H1 (cell line): Measurements from ENCODE around the gene MOK. TPM values are rescaled to one million over a fixed set of nuclear protein-coding genes. Genes with fewer than 3 reads are reported as not detected.
A peak's percentile ranks its signal among the peaks of the same experiment; 100 is the strongest.

Source experiments
- CTCF ChIA-PET: fragments of 300-600 bp; sonication (Branson Sonifier 250); formaldehyde crosslinking; loops from one replicate; lab custom pipeline; 2021; ENCODE audit not compliant: partially characterized antibody; lab: Charles Lee
- POLR2A ChIA-PET: fragments of 300-600 bp; sonication (Branson Sonifier 250); formaldehyde crosslinking; loops from one replicate; lab custom pipeline; 2021; ENCODE audit warnings: inconsistent platforms; ENCODE audit not compliant: partially characterized antibody; lab: Charles Lee
- DNase-seq, 2 experiments: peaks; one replicate each; pipeline versions ENCODE4 v3.0.0 to v3.0.0-alpha.2; 2010 to 2022; ENCODE audit warnings: low spot score in 2 of 2, low read depth in 1 of 2, mixed read lengths in 1 of 2
- FAIRE-seq: peaks from 2 replicates; lab custom pipeline; 2011; peaks lifted over from hg19 to GRCh38; lab: Jason Lieb, UNC
- H2AFZ ChIP-seq: 2 replicates; pipeline ENCODE4 v1.8.1; 2012; ENCODE audit warnings: low read length, inconsistent platforms
- H2AK5ac ChIP-seq: 2 replicates; pipeline ENCODE4 v1.6.1; 2013; ENCODE audit warnings: low read depth, low read length
- H2BK120ac ChIP-seq: replicated peaks from 2 replicates; pipeline ENCODE3; 2013; ENCODE audit warnings: low read depth, low read length, inconsistent platforms
- H2BK12ac ChIP-seq: 2 replicates; pipeline ENCODE4 v1.6.1; 2013; ENCODE audit warnings: low read depth, low read length
- H2BK15ac ChIP-seq: 2 replicates; pipeline ENCODE4 v1.6.1; 2013; ENCODE audit warnings: low read length
- H2BK20ac ChIP-seq: 2 replicates; pipeline ENCODE4 v1.6.1; 2013; ENCODE audit warnings: low read length
- H2BK5ac ChIP-seq: 2 replicates; pipeline ENCODE4 v1.6.1; 2013; ENCODE audit warnings: low read depth, low read length
- H3K14ac ChIP-seq: 2 replicates; pipeline ENCODE4 v1.6.1; 2013; ENCODE audit warnings: inconsistent platforms; ENCODE audit not compliant: insufficient read length
- H3K18ac ChIP-seq: 2 replicates; pipeline ENCODE4 v1.6.1; 2013; ENCODE audit warnings: low read length; ENCODE audit errors: extremely low read depth
- H3K23ac ChIP-seq: 2 replicates; pipeline ENCODE4 v1.6.1; 2013; ENCODE audit warnings: inconsistent platforms; ENCODE audit not compliant: insufficient read length
- H3K23me2 ChIP-seq: 2 replicates; pipeline ENCODE4 v1.6.1; 2013; ENCODE audit warnings: low read depth, low read length
- H3K27ac ChIP-seq: 2 replicates; pipeline ENCODE4 v1.6.1; 2011; ENCODE audit warnings: low read depth, low read length, inconsistent platforms
- H3K27me3 ChIP-seq, 4 experiments: replicated peaks in 1 of 4; 1 replicate in 1 of 4; 2 replicates in 3 of 4; pipeline versions ENCODE4 v1.6.1 to v1.8.1; 2011 to 2013; ENCODE audit warnings: low read length in 3 of 4, mild to moderate bottlenecking in 3 of 4, inconsistent platforms in 2 of 4, mixed read lengths in 2 of 4, moderate library complexity in 1 of 4; ENCODE audit not compliant: control insufficient read depth in 3 of 4, insufficient read depth in 3 of 4; ENCODE audit errors: extremely low read depth in 1 of 4
- H3K36me3 ChIP-seq, 4 experiments: 2 replicates each; pipeline versions ENCODE4 v1.6.1 to v1.8.1; 2011 to 2013; ENCODE audit warnings: mild to moderate bottlenecking in 4 of 4, low read length in 3 of 4, moderate library complexity in 2 of 4, control low read depth in 1 of 4, inconsistent platforms in 1 of 4; ENCODE audit not compliant: insufficient read depth in 4 of 4, control insufficient read depth in 2 of 4
- H3K4ac ChIP-seq: replicated peaks from 2 replicates; pipeline ENCODE3; 2013; ENCODE audit warnings: low read length, low read depth, mixed read lengths, inconsistent platforms; ENCODE audit not compliant: insufficient read length
- H3K4me1 ChIP-seq, 4 experiments: replicated peaks in 1 of 4; 1 replicate in 1 of 4; 2 replicates in 3 of 4; pipeline versions ENCODE4 v1.6.1 to v1.8.1; 2011 to 2013; ENCODE audit warnings: low read length in 3 of 4, inconsistent platforms in 2 of 4, mixed read lengths in 1 of 4; ENCODE audit not compliant: insufficient read depth in 4 of 4, control insufficient read depth in 3 of 4
- H3K4me2 ChIP-seq, 2 experiments: 2 replicates each; pipeline versions ENCODE4 v1.6.1 to v1.8.1; 2011 to 2013; ENCODE audit warnings: low read depth in 2 of 2, low read length in 2 of 2, control low read depth in 1 of 2, inconsistent platforms in 1 of 2, mild to moderate bottlenecking in 1 of 2; ENCODE audit not compliant: insufficient read depth in 1 of 2
- H3K4me3 ChIP-seq, 4 experiments: fragments of 200-600, 300-600 bp in 1 of 4; sonication (generic), shearing (Covaris generic), sonication (Bioruptor Twin) in 1 of 4; 2 replicates each; pipeline versions ENCODE4 v1.5.1 to v1.8.1; 2011 to 2016; ENCODE audit warnings: low read length in 4 of 4, low read depth in 3 of 4, control low read depth in 2 of 4, inconsistent platforms in 2 of 4, mild to moderate bottlenecking in 2 of 4, mixed read lengths in 1 of 4, moderate library complexity in 1 of 4; ENCODE audit not compliant: insufficient read depth in 2 of 4; ENCODE audit errors: extremely low read depth in 1 of 4
- H3K56ac ChIP-seq: replicated peaks from 2 replicates; pipeline ENCODE3; 2013; ENCODE audit warnings: low read depth, mild to moderate bottlenecking, mixed read lengths, low read length, inconsistent platforms; ENCODE audit not compliant: insufficient read length
- H3K79me1 ChIP-seq: 2 replicates; pipeline ENCODE4 v1.6.1; 2013; ENCODE audit warnings: low read depth, low read length, control low read depth
- H3K79me2 ChIP-seq, 2 experiments: 2 replicates each; pipeline versions ENCODE4 v1.6.1 to v1.8.1; 2012 to 2013; ENCODE audit warnings: low read length in 2 of 2, mild to moderate bottlenecking in 2 of 2, inconsistent platforms in 1 of 2; ENCODE audit not compliant: insufficient read depth in 2 of 2, control insufficient read depth in 1 of 2
- H3K9ac ChIP-seq, 4 experiments: replicated peaks in 1 of 4; 1 replicate in 1 of 4; 2 replicates in 3 of 4; pipeline versions ENCODE4 v1.6.1 to v1.8.1; 2011 to 2013; ENCODE audit warnings: low read depth in 3 of 4, low read length in 3 of 4, control low read depth in 2 of 4, mild to moderate bottlenecking in 2 of 4, moderate library complexity in 2 of 4, inconsistent platforms in 1 of 4; ENCODE audit errors: extremely low read depth in 1 of 4
- H3K9me3 ChIP-seq, 2 experiments: 2 replicates each; pipeline versions ENCODE4 v1.6.1 to v1.8.1; 2012 to 2013; ENCODE audit warnings: mild to moderate bottlenecking in 2 of 2, moderate library complexity in 2 of 2, control low read depth in 1 of 2, inconsistent platforms in 1 of 2, low read depth in 1 of 2, low read length in 1 of 2, mixed read lengths in 1 of 2; ENCODE audit not compliant: insufficient read depth in 2 of 2
- H4K20me1 ChIP-seq, 2 experiments: replicated peaks in 1 of 2; 2 replicates each; pipeline versions ENCODE3 to v1.8.1; 2011 to 2013; ENCODE audit warnings: inconsistent platforms in 2 of 2, low read length in 2 of 2, mild to moderate bottlenecking in 1 of 2; ENCODE audit not compliant: insufficient read depth in 2 of 2, control insufficient read depth in 1 of 2
- H4K5ac ChIP-seq: 2 replicates; pipeline ENCODE4 v1.6.1; 2013; ENCODE audit warnings: low read length, low read depth, mixed read lengths, inconsistent platforms; ENCODE audit not compliant: insufficient read length
- H4K8ac ChIP-seq: 2 replicates; pipeline ENCODE4 v1.8.0; 2013; ENCODE audit warnings: mild to moderate bottlenecking, moderate library complexity, low read length, inconsistent platforms; ENCODE audit not compliant: insufficient read depth; ENCODE audit errors: extremely low read depth
- H4K91ac ChIP-seq: replicated peaks from 2 replicates; pipeline ENCODE3; 2013; ENCODE audit warnings: low read length, mixed read lengths, inconsistent platforms; ENCODE audit not compliant: insufficient read length
- JUND ChIP-seq: IDR thresholded peaks from 2 replicates; pipeline ENCODE4 v1.6.1; 2011; ENCODE audit warnings: mild to moderate bottlenecking, improper control_type of control experiment, low read length
- POLR2AphosphoS5 ChIP-seq: IDR thresholded peaks from 2 replicates; pipeline ENCODE4 v1.6.1; 2011; ENCODE audit warnings: low read depth, low read length
- RAD21 ChIP-seq, 2 experiments: IDR thresholded peaks in 1 of 2; conservative IDR thresholded peaks in 1 of 2; 2 replicates each; pipeline ENCODE4 v1.6.1; 2011; ENCODE audit warnings: low read depth in 2 of 2, low read length in 2 of 2, improper control_type of control experiment in 1 of 2, inconsistent platforms in 1 of 2, mild to moderate bottlenecking in 1 of 2, moderate library complexity in 1 of 2
- SIN3A ChIP-seq, 2 experiments: IDR thresholded peaks in 1 of 2; conservative IDR thresholded peaks in 1 of 2; 2 replicates each; pipeline ENCODE4 v1.6.1; 2011 to 2012; ENCODE audit warnings: low read length in 2 of 2, improper control_type of control experiment in 1 of 2, low read depth in 1 of 2, mild to moderate bottlenecking in 1 of 2
- SIRT6 ChIP-seq: IDR thresholded peaks from one replicate; pipeline ENCODE4 v1.7.1; 2012; ENCODE audit warnings: low read length, inconsistent platforms
- TBP ChIP-seq: IDR thresholded peaks from 2 replicates; pipeline ENCODE4 v1.6.1; 2011; ENCODE audit warnings: low read depth, low read length, improper control_type of control experiment
- WGBS, 2 experiments: shearing (Covaris generic) in 1 of 2; methylation state at CpG; one replicate each; pipeline versions ENCODE4 v1.1.6 to v1.1.7; 2013 to 2015; ENCODE audit warnings: low lambda C conversion rate in 2 of 2, mixed read lengths in 2 of 2, inconsistent platforms in 1 of 2, low coverage in 1 of 2, missing lambda C conversion rate in 1 of 2; ENCODE audit not compliant: insufficient replicate concordance in 2 of 2, insufficient coverage in 1 of 2, insufficient read length in 1 of 2; ENCODE audit errors: extremely low coverage in 1 of 2, missing lambda C conversion rate in 1 of 2; 5-methylcytosine and 5-hydroxymethylcytosine counted together
- polyA plus RNA-seq, 7 experiments: library from polyadenylated mRNA; depleted of rRNA in 3 of 7; stranded (reverse) in 5 of 7; unstranded in 2 of 7; fragments of >200 nt in 5 of 7; fragments of 200-250 nt in 2 of 7; gene quantifications; 1 replicate in 5 of 7; 2 replicates in 1 of 7; 4 replicates in 1 of 7; pipeline versions ENCODE4 v1.2.1 to v1.2.3, GENCODE V29; 2011 to 2013; ENCODE audit warnings: missing spikeins in 2 of 7, mixed read lengths in 2 of 7
- total RNA-seq: library from RNA; stranded (reverse); fragmentation: NEBNext Ultra II Directional; extraction: Animal tissue kit (Norgen Biotek cat#: 25700); gene quantifications from 2 replicates; pipeline ENCODE4 v1.2.1, GENCODE V29; 2021

The MOK gene
- total and polyA plus RNA-seq, 2 of the 8 experiments (the other 6 are each of a cell fraction or from before 2014, with no cell fraction given): 2.1 to 2.5 TPM

DNA sequence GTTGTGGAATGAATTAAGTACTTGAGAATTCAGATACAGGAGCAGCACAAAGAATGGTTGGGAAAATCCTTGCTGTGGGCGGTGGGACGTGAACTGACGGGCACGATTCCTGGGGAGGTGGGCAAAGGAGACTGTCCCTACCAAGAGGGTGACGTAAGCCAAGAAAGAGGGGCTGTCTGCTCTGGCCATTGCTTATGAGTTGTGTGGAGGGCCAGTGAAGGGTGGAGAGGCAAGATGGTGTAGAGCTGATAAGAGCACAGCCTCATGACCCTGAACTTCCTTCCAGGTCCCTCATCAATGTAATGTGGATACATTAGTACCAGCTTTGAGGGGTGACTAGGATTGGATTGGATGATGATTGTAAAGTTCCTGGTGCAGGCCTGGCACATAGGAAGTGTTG, 115.1 kb downstream of the MOK start:
- H3K4me2 ChIP-seq: no peak overlapping the region
- no peak overlapping the region for H3K4ac ChIP-seq
- no peak overlapping the region for H3K27ac ChIP-seq
- H3K23me2 ChIP-seq: no peaks in the 10 kb centered on the region
- H3K79me2 ChIP-seq: peaks cover 0 to 64% of the 10 kb centered on the region in 2 experiments; a peak in 2 of 4 replicates
- DNase-seq: no peak
- H4K5ac ChIP-seq: no peak overlapping the region
- POLR2A ChIA-PET: no interaction called here
- peaks cover 0 to 8% of the 10 kb centered on the region in 2 experiments for H4K20me1 ChIP-seq
- H3K4me3 ChIP-seq: no peak overlapping the region
- H3K9me3 ChIP-seq: no peaks in the 10 kb centered on the region
- H3K4me1 ChIP-seq: peaks cover 0 to 7% (median 2%) of the 10 kb centered on the region in 4 experiments; a peak in 3 of 7 replicates
- TF ChIP-seq SIRT6 (no peak), JUND (no peak), TBP (no peak), POLR2AphosphoS5 (no peak), RAD21 (IDR thresholded peaks at IDR 0.05 in 1 of 2, conservative IDR thresholded peaks at IDR 0.05 in 1 of 2; ENCODE audit: low read depth in 2 of 2, low read length in 2 of 2) (no peak), SIN3A (conservative IDR thresholded peaks at IDR 0.05 in 1 of 2, IDR thresholded peaks at IDR 0.05 in 1 of 2; ENCODE audit: low read depth in 1 of 2, low read length in 2 of 2) (no peak)
- TF ChIP-seq, all 59 proteins: peak for 0
- CTCF ChIA-PET: no interaction called here
- WGBS, 2 experiments: 98% methylated on average over 5 of the region's 5 CpGs; no CpG with 5 or more reads in 1 of the 2 experiments
- Histone ChIP-seq H2BK20ac (no peak overlapping the region), H2AK5ac (no peak overlapping the region), H3K23ac (no peak overlapping the region), H3K14ac (no peak overlapping the region), H3K18ac (no peak overlapping the region), H3K79me1 (peaks cover 14% of the 10 kb centered on the region), H2BK5ac (peak overlapping the region; percentile 77; the same call in 1 of the 2 replicates), H3K9ac (no peak overlapping the region), H3K56ac (no peak overlapping the region), H2BK15ac (peak overlapping the region; percentile 25; the same call in 1 of the 2 replicates), H2BK12ac (no peak overlapping the region), H3K27me3 (no peaks in the 10 kb centered on the region), H4K8ac (no peak overlapping the region), H2BK120ac (no peak overlapping the region), H3K36me3 (no peaks in the 10 kb centered on the region), H2AFZ (no peak overlapping the region), H4K91ac (peak overlapping the region; percentile 20)
- no peak for FAIRE-seq
